Uterus (tissue), 2 donors: Measurements from ENCODE around the gene SMARCA4.

Source experiments
- CTCF ChIP-seq, 4 experiments: fragments of 200-600 bp in 2 of 4; fragments of 450-650 bp in 2 of 4; sonication (generic) in 2 of 4; IDR thresholded peaks; one replicate each; pipeline ENCODE4 v1.5.1; 2016 to 2019; ENCODE audit warnings: antibody characterized with exemption in 4 of 4, mild to moderate bottlenecking in 2 of 4, moderate library complexity in 1 of 4
- POLR2A ChIP-seq, 2 donors: fragments of 450-650 bp; IDR thresholded peaks; one replicate each; pipeline ENCODE4 v1.6.1; 2016; ENCODE audit warnings: antibody characterized with exemption in 2 of 2, mild to moderate bottlenecking in 1 of 2, moderate library complexity in 1 of 2

DNA sequence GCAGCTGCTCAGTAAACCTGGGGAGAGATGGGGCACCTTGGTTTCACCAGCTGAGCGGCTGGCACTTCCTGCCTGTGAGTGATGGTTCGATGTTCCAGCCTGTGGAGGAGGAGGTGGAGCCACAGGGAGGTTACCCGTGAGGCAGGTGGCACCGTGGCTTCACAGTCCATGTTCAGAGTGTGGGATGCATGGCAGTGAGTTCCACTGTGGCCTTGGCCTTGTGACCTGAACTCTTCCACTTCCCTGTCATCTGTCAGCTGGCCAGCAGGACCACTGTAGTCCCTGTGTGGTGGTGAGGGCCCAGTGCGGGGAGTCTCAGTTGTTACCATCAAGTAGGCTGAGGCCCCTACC lies 16.9 kb downstream of the SMARCA4 start:
- TF ChIP-seq CTCF (IDR thresholded peaks at IDR 0.05), result no peak
- no peak for TF ChIP-seq POLR2A (IDR thresholded peaks at IDR 0.05)
